ENCODE measurements around the gene FTHL17.
A peak's percentile ranks its signal among the peaks of the same experiment; 100 is the strongest.

Gene FTHL17

GRCh38 chrX:31039327-31039711 lies 32.5 kb downstream of the FTHL17 start:
- no peaks in the 10 kb centered on the region for H3K27me3 ChIP-seq (ENCODE audit: insufficient read depth, insufficient read length)
- no peak for DNase-seq (ENCODE audit: low read depth, low spot score)
- no peak for TF ChIP-seq SUZ12 (IDR thresholded peaks at IDR 0.05; ENCODE audit: extremely low read depth, insufficient read depth, insufficient read length)
- no peak for TF ChIP-seq ZNF274 (IDR thresholded peaks at IDR 0.05; ENCODE audit: low read depth, low read length)
- no peak for TF ChIP-seq YY1 (IDR thresholded peaks at IDR 0.05; ENCODE audit: insufficient read depth, insufficient read length)
- H3K4me1 ChIP-seq (ENCODE audit: insufficient read depth, insufficient read length), result no peaks in the 10 kb centered on the region
- H3K9ac ChIP-seq (ENCODE audit: insufficient read length, low read depth), result no peak overlapping the region
- no peaks in the 10 kb centered on the region for H3K36me3 ChIP-seq (ENCODE audit: insufficient read depth, insufficient read length, low read length)
- H3K9me3 ChIP-seq (ENCODE audit: insufficient read depth, low read length), result no peaks in the 10 kb centered on the region
- no peak overlapping the region for H3K4me3 ChIP-seq (ENCODE audit: insufficient read length, low read depth)

- DNase-seq (ENCODE audit: low read depth, low spot score), result peak; percentile 13
- H3K4me3 ChIP-seq (ENCODE audit: insufficient read length, low read depth), result no peak overlapping the region
Measured at GRCh38 chrX:31038575-31039326, 33.1 kb downstream of the FTHL17 start.

DNA sequence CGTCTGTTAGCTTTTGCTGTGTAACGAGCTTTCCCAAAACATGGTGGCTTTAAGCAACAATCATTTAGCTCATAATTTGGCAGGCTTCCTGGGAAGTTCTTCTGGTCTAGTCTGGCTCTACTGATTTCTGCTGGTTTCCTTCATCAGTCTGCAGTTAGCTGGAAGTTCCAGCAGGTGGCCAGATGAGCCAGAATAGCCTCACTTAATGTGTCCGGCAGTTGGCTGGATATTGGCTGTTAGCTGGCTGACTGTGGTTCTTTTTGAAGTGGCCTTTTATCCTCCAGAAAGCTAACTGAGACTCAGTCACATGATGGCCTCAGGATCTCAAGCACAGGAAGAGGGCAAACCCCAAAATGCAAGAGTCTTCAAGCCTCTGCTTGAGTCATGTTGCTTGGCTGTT lies 34.9 kb downstream of the FTHL17 start:
- no peak for TF ChIP-seq SUZ12 (IDR thresholded peaks at IDR 0.05; ENCODE audit: extremely low read depth, insufficient read depth, insufficient read length)
- no peak for TF ChIP-seq YY1 (IDR thresholded peaks at IDR 0.05; ENCODE audit: insufficient read depth, insufficient read length)
- no peak for TF ChIP-seq ZNF274 (IDR thresholded peaks at IDR 0.05; ENCODE audit: low read depth, low read length)
- DNase-seq (ENCODE audit: low read depth, low spot score), result no peak
- no peaks in the 10 kb centered on the region for H3K9me3 ChIP-seq (ENCODE audit: insufficient read depth, low read length)

More at GRCh38 chrX:31038575-31039326, 33.1 kb downstream of the FTHL17 start:
- H3K36me3 ChIP-seq (ENCODE audit: insufficient read depth, insufficient read length, low read length), result no peaks in the 10 kb centered on the region
- no peak overlapping the region for H3K9ac ChIP-seq (ENCODE audit: insufficient read length, low read depth)
- no peaks in the 10 kb centered on the region for H3K4me1 ChIP-seq (ENCODE audit: insufficient read depth, insufficient read length)
- no peaks in the 10 kb centered on the region for H3K27me3 ChIP-seq (ENCODE audit: insufficient read depth, insufficient read length)
- TF ChIP-seq SUZ12 (IDR thresholded peaks at IDR 0.05; ENCODE audit: extremely low read depth, insufficient read depth, insufficient read length) (no peak), ZNF274 (IDR thresholded peaks at IDR 0.05; ENCODE audit: low read depth, low read length) (no peak), YY1 (IDR thresholded peaks at IDR 0.05; ENCODE audit: insufficient read depth, insufficient read length) (no peak)
- no peaks in the 10 kb centered on the region for H3K9me3 ChIP-seq (ENCODE audit: insufficient read depth, low read length)

DNA sequence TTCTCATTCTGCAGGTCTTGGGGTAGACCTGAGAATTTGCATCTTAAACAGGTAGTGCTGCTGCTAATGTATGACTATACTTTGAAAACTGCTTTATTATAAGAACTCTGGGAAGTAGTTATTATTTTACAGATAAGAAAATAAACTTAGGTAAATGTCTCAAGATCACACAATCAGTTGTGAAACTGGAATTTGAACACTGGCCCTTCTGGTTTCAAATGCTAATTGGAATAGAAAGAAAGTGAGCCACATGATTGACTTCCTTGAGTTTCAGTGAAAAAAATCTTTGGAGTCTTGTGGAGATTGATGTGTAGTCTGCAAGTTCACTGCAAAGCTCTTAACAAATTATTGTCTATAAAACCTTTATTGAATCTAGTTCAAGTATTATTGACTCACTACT lies 44.5 kb downstream of the FTHL17 start:
- H3K9ac ChIP-seq (ENCODE audit: insufficient read length, low read depth), result no peak overlapping the region
- H3K9me3 ChIP-seq (ENCODE audit: insufficient read depth, low read length), result no peaks in the 10 kb centered on the region
- no peaks in the 10 kb centered on the region for H3K27me3 ChIP-seq (ENCODE audit: insufficient read depth, insufficient read length)
- H3K4me3 ChIP-seq (ENCODE audit: insufficient read length, low read depth), result no peak overlapping the region
- DNase-seq (ENCODE audit: low read depth, low spot score), result no peak
- no peaks in the 10 kb centered on the region for H3K4me1 ChIP-seq (ENCODE audit: insufficient read depth, insufficient read length)
- no peaks in the 10 kb centered on the region for H3K36me3 ChIP-seq (ENCODE audit: insufficient read depth, insufficient read length, low read length)
- TF ChIP-seq ZNF274 (IDR thresholded peaks at IDR 0.05; ENCODE audit: low read depth, low read length), result no peak
- TF ChIP-seq YY1 (IDR thresholded peaks at IDR 0.05; ENCODE audit: insufficient read depth, insufficient read length), result no peak
- no peak for TF ChIP-seq SUZ12 (IDR thresholded peaks at IDR 0.05; ENCODE audit: extremely low read depth, insufficient read depth, insufficient read length)

More for the DNA sequence above, 34.9 kb downstream of the FTHL17 start:
- Histone ChIP-seq H3K4me3 (ENCODE audit: insufficient read length, low read depth) (no peak overlapping the region), H3K27me3 (ENCODE audit: insufficient read depth, insufficient read length) (no peaks in the 10 kb centered on the region), H3K9ac (ENCODE audit: insufficient read length, low read depth) (no peak overlapping the region), H3K36me3 (ENCODE audit: insufficient read depth, insufficient read length, low read length) (no peaks in the 10 kb centered on the region), H3K4me1 (ENCODE audit: insufficient read depth, insufficient read length) (no peaks in the 10 kb centered on the region)

- H3K4me3 ChIP-seq (ENCODE audit: insufficient read length, low read depth), result no peak overlapping the region
- DNase-seq (ENCODE audit: low read depth, low spot score), result no peak
- H3K36me3 ChIP-seq (ENCODE audit: insufficient read depth, insufficient read length, low read length), result no peaks in the 10 kb centered on the region
- H3K4me1 ChIP-seq (ENCODE audit: insufficient read depth, insufficient read length), result no peaks in the 10 kb centered on the region
- no peak overlapping the region for H3K9ac ChIP-seq (ENCODE audit: insufficient read length, low read depth)
- H3K27me3 ChIP-seq (ENCODE audit: insufficient read depth, insufficient read length), result no peaks in the 10 kb centered on the region
- no peak for TF ChIP-seq ZNF274 (IDR thresholded peaks at IDR 0.05; ENCODE audit: low read depth, low read length)
- TF ChIP-seq SUZ12 (IDR thresholded peaks at IDR 0.05; ENCODE audit: extremely low read depth, insufficient read depth, insufficient read length), result no peak
- H3K9me3 ChIP-seq (ENCODE audit: insufficient read depth, low read length), result no peaks in the 10 kb centered on the region
Measured at GRCh38 chrX:31024866-31025265, 47.0 kb downstream of the FTHL17 start.

DNA sequence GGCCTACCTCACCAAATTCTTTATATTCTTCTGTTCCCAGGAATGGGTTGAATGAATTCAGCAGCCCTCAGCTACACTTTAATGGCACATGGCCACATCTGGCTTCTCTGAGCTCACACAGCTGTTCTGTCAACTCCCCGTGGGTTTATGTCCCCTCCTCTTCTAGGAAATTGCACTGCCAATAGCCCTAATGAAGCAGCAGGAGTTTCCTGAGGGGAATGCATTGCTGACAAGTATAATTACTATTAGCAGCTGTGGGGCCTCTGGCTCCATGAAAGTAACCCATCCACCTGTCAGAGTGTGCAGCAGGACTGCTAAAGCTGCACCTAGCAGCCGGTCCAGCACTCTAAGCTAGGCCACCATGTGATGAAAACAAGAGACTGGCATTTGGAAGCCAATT lies 50.3 kb downstream of the FTHL17 start:
- Histone ChIP-seq H3K4me3 (ENCODE audit: insufficient read length, low read depth) (no peak overlapping the region), H3K27me3 (ENCODE audit: insufficient read depth, insufficient read length) (no peaks in the 10 kb centered on the region), H3K9ac (ENCODE audit: insufficient read length, low read depth) (no peak overlapping the region), H3K9me3 (ENCODE audit: insufficient read depth, low read length) (no peaks in the 10 kb centered on the region), H3K4me1 (ENCODE audit: insufficient read depth, insufficient read length) (no peaks in the 10 kb centered on the region), H3K36me3 (ENCODE audit: insufficient read depth, insufficient read length, low read length) (no peaks in the 10 kb centered on the region)
- TF ChIP-seq ZNF274 (IDR thresholded peaks at IDR 0.05; ENCODE audit: low read depth, low read length), result no peak
- no peak for TF ChIP-seq SUZ12 (IDR thresholded peaks at IDR 0.05; ENCODE audit: extremely low read depth, insufficient read depth, insufficient read length)
- no peak for TF ChIP-seq YY1 (IDR thresholded peaks at IDR 0.05; ENCODE audit: insufficient read depth, insufficient read length)
- no peak for DNase-seq (ENCODE audit: low read depth, low spot score)

Data from NT2/D1 (cell line).